Dedifferentiated amniotic fluid mesenchymal stem cell (primary cell): Measurements from ENCODE around the gene IFI35.
"Not testable (repeated sequence)": the region's sequence is repeated elsewhere in the genome, so short reads cannot be mapped to it uniquely, and the experiment has no call there.

Source experiments
- DNase-seq: peaks from one replicate; pipeline ENCODE4 v3.0.0-alpha.2; 2016; ENCODE audit errors: extremely low spot score

The IFI35 gene

DNA sequence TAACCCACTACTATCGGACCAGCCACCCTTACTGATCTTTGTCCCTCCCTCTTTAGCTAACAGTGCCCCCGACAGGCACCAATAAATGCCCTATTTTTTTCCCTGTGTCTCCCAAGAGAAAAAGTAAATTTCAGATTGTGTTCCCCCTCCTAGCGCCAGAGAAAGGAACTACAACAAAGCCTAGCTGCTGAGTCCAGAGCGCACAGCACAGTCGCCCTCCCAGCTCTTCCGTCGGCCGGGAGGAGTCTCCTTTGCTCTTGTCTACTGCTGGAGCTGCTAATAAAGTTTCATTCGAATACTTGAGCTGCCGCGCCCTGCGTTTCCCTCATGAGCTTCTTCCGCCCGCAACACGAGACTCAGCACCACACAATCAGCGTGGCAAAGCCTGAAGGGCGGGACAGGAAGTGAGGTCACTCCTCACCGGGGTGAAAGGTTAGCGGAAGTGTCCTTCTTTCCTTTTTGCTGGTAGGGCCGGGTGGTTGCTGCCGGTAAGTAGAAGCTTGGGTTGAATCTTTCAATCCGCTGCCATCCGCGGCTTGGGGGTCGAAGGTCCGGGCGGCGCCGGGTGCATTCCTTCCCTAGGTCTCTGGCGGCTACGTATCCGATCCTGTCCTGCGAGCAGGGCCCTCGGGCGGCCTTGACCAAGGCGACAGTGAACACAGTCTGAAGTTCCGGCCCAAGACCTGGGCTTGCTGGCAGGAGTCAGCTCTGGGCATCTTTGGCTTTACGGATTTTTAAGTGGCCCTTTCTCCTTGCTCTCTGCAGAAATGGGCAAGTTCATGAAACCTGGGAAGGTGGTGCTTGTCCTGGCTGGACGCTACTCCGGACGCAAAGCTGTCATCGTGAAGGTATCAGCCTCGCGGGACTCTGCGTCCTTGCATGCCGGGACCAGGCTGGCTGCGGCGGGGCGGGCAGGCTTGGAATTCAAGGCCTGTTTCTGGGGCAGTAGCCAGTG is 8.3 kb upstream of the IFI35 start, which contains the start of gene RPL27:
Gene RPL27 (plus strand): TSS at position 436 of the 955 bp plus-strand sequence. CDS start 332 bp downstream, at position 768.
- peak; percentile 100 for DNase-seq

DNA sequence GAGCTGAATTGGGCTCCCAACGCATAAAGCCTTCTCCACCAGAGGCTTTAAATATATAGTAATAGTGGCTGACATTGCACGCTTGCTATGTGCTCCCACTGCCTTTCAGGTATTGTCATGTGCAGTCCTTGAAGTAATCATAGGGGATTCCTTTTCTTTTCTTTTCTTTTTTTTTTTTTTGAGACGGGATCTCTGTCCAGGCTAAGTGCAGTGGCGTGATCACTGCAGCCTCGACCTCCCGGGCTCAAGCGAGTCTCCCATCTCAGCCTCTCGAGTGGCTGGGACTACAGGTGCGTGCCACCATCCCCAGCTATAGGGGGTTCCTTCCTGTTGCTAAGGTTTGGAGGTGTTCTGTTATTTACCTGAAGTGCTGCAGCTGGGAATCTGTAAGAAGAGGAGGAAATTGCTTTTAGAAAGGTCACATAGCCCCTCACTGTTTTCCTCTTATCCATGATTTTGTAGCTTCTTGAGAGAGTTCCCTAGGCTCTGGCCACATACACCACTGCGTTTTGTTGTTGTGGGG is 7.5 kb upstream of the IFI35 start:
- no peak for DNase-seq

DNA sequence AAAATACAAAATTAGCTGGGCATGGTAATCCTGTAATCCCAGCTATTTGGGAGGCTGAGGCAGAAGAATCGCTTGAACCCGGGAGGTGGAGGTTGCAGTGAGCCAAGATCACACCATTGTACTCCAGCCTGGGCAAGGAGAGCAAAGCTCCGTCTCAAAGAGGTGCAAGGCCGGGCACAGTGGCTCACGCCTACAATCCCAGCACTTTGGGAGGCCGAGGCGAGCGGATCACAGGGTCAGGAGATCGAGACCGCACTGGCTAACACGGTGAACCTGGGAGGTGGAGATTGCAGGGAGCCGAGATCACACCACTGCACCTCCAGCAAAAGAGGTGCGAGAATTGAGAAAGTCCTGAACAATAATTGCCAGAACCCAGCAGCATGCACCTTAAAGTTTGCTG is 5.7 kb upstream of the IFI35 start:
- DNase-seq: not testable (repeated sequence)

DNA sequence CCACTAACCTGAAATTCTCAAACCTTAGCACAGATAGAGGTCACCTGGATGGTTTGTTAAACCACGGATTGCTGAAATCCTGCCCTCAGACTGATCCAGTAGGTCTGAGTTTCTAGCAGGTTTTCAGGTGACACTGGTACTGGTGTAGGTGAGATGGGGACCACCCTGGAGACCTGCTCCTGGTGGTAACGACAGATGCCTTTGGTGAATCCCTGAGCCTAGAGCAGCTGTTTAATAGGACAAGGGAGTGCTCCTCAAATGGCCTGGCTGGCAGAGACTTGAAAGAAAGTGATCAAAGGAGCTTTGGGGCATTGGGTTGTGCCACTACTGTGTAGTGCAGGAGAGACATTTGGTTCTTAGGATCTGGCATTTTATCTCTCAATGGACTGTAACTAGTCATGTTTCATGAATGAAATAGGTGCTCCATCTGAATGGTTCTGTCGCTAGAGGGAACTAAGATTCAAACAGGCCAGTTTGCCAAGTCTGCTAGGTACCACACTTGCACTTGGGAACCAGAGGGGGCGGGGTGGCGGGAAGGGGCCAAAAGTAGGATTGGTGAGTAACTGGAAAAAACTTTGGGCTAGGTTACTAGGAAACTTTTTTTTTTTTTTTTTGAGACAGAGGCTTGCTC is 2.9 kb upstream of the IFI35 start:
- DNase-seq: no peak

DNA sequence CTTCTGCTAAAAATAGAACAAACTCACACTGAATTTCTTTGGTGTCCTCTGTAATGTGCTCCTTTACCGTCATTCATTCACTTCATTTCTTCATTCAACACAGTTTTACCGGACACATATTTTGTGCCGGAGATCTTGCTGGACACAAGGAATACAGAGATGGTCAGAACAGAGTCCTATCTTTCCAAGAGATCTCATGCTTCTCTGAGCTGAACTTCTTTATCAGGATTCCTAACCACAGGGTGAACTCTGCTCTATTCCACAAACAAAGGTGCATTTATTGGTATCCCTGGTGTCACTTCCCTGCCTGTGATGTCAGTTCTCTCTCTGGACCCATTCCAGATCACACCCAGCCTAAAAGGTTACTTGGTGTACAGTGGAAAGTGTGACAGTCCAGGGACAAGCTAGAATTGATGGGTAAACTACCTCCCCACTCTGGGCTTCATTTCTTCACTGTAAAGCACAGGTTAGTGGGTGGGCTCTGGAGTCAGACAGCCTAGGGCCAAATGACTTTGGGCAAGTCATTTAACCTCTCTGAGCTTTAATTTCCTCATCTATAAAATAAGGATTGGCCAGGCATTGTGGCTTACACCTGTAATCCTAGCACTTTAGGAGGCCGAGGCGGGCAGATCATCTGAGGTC is 4.2 kb downstream of the IFI35 start:
- DNase-seq: no peak

DNA sequence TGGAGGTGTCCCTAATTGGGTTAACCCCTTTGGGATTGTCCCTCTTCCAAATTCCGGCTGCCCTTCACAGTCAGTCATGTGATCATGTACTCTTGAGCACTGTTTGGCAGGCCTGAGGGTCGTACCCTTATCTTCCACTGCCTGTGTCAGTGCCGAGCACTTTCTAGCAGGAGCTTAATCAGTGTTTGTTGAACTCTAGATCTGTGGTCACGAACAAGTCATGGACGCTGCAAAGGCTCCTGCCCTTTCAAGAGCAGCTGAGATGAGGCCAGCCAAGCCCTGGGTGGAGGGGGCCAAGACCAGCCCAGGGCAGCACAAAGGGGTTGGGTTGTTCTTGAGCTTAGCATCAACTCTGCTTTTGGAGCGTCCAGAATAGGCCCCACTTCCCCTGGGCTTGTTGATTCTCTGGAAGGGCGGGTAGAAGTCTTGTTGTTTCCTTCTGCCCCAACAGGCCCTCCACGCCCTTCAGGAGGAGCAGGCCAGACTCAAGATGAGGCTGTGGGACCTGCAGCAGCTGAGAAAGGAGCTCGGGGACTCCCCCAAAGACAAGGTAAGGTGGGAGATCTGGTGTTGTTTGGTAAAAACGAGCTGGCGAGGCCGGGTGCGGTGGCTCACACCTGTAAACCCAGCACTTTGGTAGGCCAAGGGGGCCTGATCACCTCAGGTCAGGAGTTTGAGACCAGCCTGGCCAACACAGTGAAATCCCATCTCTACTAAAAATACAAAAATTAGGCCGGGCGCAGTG is 5.3 kb downstream of the IFI35 start:
- no peak for DNase-seq

DNA sequence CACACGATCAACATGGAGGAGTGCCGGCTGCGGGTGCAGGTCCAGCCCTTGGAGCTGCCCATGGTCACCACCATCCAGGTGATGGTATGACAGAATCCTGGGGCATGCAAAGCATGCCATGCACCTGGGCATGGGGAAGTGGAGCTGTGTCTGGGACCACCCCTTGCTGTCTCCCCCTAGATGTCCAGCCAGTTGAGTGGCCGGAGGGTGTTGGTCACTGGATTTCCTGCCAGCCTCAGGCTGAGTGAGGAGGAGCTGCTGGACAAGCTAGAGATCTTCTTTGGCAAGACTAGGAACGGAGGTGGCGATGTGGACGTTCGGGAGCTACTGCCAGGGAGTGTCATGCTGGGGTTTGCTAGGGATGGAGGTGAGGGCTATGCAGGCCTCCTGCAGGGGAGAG is 6.7 kb downstream of the IFI35 start:
- no peak for DNase-seq

DNA sequence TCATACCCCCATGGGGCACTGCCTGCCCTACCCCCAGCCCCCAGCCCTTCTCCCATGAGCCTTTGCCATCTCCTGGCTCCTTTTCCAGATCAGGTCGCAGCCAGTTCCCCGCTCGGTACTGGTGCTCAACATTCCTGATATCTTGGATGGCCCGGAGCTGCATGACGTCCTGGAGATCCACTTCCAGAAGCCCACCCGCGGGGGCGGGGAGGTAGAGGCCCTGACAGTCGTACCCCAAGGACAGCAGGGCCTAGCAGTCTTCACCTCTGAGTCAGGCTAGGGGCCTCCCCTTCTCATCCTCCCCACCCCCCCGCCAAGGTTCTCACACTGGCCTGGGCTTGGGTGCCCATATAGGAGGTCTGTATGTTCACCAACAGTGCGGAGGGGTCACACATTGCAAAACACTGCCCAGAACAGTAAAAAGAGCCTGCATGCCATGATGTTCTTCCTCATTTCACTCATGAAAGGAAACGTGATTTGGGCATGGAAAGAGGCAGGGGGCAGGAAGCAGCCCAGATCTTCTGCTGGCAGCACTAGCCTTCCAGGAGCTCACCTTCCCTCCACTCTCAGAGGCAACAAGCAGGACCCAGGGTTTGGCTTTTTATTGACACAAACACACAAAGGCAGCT is 7.5 kb downstream of the IFI35 start:
- DNase-seq: no peak

DNA sequence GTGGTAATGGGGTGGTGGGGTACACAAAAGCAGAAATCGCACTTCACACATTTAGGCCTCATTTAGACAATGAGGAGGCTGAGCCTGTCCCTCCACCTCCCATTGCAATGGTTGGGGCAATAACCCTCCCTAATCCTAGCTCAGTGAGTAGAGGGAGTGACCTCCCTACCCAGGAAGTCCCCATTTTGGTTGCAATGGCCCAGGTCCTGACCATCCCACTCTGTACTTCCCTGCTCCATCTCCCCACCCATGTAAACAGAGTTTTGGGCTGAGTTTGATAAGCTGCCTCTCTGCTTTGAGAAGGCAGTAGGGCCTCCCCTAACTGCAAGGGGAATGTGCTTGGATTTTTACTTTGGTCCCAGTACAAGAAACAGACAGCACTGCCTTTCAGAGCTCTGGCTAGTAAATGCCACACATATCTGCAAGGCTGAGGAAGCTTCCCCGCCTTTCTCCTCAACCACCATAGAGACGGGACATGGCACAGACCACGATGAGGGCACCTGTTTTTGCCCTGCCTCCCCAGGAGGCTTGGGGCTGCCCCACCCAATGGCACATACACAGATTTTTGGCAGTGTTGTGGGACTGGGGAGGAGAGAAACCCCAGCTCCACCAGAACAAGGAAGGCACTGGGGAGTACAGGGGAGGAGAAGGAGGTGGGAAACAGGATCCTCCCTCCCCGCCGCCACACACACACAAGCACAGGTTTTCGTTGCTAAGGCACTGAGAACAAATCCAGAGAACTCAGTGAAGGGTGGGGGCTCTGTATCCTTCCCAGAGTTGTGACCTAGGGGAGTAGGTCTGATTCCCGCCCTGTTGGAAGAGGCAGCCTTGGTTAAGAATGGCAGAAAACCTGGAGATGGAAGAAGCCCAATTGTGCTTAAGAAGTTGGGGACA is 8.3 kb downstream of the IFI35 start:
- no peak for DNase-seq

DNA sequence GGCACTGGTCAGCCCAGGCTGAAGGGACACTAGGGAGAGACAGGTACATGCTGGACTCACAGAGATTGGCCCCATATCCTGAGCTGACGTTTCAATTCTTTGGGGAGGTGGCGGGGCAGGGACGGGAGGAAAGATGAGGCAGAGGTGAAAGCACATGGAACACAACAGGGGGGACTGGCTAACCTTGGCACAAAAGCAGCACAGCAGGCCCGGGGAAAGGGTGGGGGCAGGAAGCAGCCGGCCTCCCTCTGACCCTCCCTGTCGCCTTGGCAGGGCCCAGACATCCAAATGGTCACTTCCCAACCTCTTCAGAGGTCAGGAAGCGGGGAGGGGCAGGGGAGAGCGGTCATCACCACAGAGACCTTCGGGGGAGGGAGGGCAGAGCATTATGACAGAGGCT is 9.0 kb downstream of the IFI35 start:
- no peak for DNase-seq

DNA sequence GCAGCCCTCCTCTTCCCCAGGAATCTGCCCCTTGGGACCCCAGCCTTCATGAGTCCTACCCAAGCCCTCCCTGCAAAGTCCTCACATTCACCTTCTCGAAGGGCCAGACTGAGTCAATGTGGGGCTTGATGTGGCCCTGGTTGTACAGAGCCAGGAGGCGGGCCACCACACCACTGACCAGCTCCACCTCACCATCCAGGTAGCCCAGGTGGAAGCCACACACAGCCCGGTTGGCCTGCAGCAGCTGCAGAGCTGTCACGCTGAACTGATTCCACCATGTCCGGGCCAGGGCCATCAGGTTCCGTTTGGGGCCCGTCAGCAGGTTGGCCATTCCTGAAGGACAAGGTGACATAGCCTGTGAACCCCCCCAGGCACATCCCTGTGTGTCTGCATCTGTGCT is 9.6 kb downstream of the IFI35 start:
- no peak for DNase-seq

DNA sequence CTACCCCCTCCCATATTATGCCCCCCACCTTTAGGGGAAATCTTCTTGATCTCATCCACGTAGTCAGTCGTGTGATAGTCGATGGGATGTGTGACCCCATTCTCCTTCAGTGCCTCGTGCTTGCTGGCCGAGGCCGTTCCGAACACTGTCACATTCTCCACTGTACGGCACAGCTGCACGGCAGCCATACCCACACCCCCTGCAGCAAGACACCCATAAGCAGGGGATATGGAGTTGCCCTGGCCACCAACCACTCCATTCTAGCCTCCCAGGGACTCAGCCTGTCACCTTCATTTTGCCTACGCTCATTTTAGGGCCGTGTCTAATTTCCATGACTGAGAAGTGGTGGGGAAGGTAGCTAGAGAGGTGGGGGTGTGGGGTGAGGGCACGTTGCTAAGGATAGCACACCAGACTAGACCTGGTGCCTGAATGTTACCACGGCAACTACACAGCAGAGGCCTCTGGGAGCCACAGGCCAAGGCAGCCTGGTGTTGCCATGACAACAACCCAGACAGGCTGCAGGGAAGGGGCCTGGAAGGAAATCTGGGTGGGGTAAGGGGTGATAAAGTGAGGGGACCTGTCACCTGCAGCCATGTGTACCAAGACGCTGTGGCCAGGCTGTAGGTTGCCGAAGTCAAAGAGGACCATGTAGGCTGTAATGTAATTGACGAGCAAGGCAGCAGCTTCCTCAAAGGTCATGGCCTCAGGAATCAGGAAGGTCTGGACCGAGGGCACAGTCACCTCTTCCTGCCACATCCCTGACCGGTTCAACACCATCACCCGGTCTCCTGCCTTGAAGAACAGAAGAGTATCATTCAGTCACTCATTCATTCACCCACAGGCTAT is 11.6 kb downstream of the IFI35 start:
- DNase-seq: no peak

DNA sequence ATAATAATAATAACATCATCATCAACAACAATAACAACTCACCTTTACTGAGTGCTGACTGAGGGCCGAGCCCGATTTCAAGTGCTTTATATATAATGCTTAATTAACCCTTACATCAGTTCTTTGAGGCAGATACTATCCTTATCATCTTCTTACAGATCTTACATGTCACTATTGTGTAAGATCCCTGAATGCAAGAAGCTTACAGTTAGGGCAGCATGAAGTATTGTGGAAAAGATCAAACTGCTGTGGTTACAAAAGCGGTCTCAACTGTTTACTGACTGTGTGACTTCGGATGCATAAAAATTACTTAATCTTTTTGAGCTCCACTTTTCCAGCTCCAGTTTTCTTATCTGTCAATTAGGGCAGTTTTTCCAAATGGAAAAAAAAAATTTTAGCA is 12.3 kb downstream of the IFI35 start:
- no peak for DNase-seq

DNA sequence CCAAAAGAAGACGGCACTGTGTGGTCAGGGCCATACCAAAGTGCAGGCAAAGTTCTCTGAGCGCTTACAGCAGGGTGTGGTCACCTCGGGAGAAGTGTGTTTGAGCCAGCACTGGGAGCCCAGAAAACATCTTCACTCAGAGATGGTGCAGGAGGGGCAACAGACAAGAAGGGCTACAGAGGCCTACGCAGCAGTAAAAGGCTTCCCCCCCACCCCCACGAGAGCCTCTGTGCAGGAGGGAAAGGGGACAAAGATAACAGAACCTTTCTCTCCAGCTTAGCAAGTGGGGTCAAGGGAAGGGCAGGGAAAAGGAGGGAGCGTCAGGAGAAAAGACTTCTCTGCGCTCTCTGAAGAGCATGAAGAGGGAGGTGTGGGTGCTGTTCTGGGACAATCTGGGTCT is 12.8 kb downstream of the IFI35 start:
- DNase-seq: no peak

DNA sequence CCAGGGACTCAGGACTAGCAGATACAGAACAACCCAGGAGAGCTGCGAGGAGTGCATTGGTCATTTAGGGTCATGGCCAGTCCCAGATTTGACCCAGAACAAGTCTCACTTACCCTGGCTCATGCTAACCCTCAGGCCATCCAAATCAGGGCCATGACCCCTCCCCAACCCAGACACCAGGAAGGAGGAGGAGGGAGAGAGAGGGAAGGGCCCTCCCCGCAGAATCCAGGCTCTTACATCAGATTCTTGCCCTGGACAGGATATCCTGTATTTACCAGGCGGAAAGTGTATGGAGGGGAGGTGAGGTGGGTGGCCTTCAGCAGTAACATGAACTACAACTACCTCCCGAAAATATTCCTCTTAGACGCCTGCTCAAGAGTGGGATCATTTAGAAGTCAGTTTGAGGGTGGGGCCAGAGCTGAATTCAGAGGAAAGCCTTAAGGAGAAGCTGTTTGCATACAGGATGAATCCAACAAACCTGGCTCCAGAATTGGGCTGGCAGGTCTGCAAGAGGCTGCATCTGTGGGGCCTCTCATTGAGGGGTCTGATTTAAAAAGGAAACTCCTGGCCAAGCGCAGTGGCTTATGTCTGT is 13.5 kb downstream of the IFI35 start:
- DNase-seq: no peak

DNA sequence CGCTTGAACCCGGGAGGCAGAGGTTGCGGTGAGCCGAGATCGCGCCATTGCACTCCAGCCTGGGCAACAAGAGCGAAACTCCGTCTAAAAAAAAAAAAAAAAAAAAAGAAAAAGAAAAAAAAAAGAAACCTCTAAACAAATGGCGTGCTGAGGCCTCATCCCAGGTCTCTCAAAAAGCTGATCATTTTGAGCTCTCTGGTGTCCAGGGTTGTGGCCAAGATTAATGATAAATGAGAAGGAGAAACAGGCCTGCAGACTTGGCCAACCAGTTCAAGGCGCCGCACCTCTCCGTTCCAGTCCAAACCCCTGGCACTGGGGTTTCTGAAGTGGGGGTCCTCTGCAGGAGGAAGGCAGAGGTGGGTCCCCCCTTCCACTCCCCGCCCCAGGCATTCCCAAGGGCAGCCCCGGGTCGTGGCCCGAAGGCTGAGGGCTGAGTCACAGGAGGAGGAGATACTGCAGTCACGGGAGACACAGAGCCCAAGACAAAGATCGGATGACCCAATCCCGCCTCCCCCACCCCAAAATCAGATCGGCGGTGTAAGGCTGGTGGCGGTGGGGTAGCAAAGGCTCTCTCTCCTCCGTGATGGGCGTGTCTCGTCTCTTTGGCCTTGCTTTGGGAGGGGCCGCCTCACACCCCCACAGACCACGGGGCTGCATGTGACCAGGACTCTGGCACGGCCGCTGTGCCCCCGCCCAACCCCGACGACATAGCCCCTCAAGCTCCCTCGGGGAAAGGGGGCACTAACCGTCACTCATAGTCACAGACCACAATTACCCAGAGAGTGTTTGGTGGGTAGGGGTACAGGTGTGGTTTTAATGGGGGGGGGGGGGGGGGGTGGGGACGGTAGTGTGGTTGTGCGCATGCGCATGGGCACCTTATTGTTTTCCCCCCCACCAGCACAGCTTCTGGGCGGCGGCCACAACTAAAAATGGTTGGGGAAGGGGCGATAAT is 14.5 kb downstream of the IFI35 start:
- DNase-seq: peak; percentile 57

DNA sequence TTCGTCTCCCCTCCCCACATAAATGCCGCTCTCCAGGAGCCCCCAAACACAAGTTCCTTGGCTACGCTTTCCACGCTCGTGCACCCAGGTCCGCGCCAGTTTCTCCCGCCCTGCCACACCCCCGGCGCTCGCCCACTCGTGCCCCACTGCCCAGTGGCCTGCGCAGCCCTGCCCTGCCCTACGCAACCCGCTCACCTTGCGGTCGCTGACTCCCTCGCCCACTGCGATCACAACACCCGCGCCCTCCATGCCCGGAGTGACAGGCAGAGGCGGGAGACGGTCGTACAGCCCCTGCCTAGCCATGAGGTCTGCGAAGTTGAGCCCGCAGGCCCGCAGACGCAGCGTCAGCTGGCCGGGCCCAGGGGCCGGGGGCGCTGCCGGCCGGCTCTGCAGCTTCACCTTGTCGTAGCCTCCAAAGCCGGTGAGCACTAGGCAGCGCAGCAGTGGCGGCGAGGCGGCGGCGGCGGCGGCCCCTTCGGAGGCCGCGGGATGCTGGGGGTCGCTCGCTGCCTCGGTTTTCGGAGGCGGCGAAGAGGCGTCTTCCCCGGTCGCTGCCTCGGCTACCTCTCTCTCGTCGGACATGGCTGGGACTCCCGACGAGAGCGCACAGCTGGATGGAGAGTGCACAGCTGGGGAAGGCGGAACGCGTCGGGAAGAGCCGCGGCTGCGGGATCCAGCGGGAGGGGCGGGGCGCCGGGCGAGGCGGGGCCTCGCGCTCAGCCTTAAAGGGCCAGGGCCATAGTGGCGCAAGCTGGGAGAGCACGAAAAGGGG is 15.3 kb downstream of the IFI35 start, which contains the start of gene VAT1:
Gene VAT1 (minus strand): TSS at position 645 of the 772 bp plus-strand sequence. CDS start 63 bp downstream, at position 582.
- peak; percentile 54 for DNase-seq
